Chondrocyte (in vitro differentiated cells): ENCODE measurements around the gene PIERCE2. TPM values are rescaled to one million over a fixed set of nuclear protein-coding genes. Genes with fewer than 3 reads are reported as not detected.

Experiments used
- DNase-seq: peaks from one replicate; pipeline ENCODE4 v3.0.0; 2021; ENCODE audit warnings: mixed read lengths, low spot score
- H3K27ac Mint-ChIP-seq: one replicate; pipeline ENCODE4 v1.8.0; 2021; ENCODE audit warnings: mild to moderate bottlenecking, moderate library complexity, mixed read lengths; ENCODE audit not compliant: unreplicated experiment
- H3K27me3 Mint-ChIP-seq: 2 replicates; pipeline ENCODE4 v1.8.0; 2021; ENCODE audit warnings: low read depth, mixed read lengths
- H3K36me3 Mint-ChIP-seq: 2 replicates; pipeline ENCODE4 v1.8.0; 2021; ENCODE audit warnings: low read depth, mixed read lengths
- H3K4me1 Mint-ChIP-seq: 2 replicates; pipeline ENCODE4 v1.8.0; 2021; ENCODE audit warnings: low read depth, mild to moderate bottlenecking, mixed read lengths
- H3K4me3 Mint-ChIP-seq: one replicate; pipeline ENCODE4 v1.8.0; 2021; ENCODE audit warnings: mild to moderate bottlenecking, moderate library complexity, mixed read lengths; ENCODE audit not compliant: unreplicated experiment
- H3K9me3 Mint-ChIP-seq: 2 replicates; pipeline ENCODE4 v1.8.0; 2021; ENCODE audit warnings: low read depth, mixed read lengths
- long read RNA-seq: library from polyadenylated mRNA; stranded (forward); transcript quantifications from one replicate; pipeline ENCODE4 v2.0.0, GENCODE V29; 2021
- total RNA-seq: library from RNA; stranded (reverse); gene quantifications from 3 replicates; pipeline ENCODE4 v1.2.1, GENCODE V29; 2021
- TF ChIP-seq, protein P1 (sequence below): fragments of 200-600 bp; sonication (generic); IDR thresholded peaks from 2 replicates; pipeline ENCODE4 v1.5.0; 2021; ENCODE audit warnings: antibody characterized with exemption, mild to moderate bottlenecking, moderate library complexity

Gene PIERCE2, protein sequence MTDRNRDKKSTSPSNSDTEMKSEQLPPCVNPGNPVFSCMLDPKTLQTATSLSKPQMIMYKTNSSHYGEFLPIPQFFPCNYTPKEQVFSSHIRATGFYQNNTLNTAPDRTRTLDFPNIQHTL
- total RNA-seq, result 2.7 to 3.8 TPM (median 3.1 TPM) in 3 replicates
- long read RNA-seq, partial matches to known transcripts, result 0 of 2 reads
- long read RNA-seq, other reads (novel, unspliced or antisense), result 0 of 2 reads

GRCh38 chr15:55408012-55408928 lies at the start of gene PIERCE2, which contains the start of gene CCPG1:
Gene PIERCE2 (plus strand): TSS chr15:55408495. CDS start chr15:55408769, 274 bp downstream.
Gene CCPG1 (minus strand): TSS chr15:55408359. CDS start chr15:55389424, 18,935 bp downstream.
- Mint-ChIP-seq H3K27ac (peak within 1 kb of the TSS; percentile 97), H3K4me1 (peaks cover 43% of the 10 kb centered on the region), H3K4me3 (peak within 1 kb of the TSS; percentile 92), H3K36me3 (no peaks in the 10 kb centered on the region), H3K9me3 (no peaks in the 10 kb centered on the region), H3K27me3 (no peaks in the 10 kb centered on the region)
- TF ChIP-seq, protein P1, sequence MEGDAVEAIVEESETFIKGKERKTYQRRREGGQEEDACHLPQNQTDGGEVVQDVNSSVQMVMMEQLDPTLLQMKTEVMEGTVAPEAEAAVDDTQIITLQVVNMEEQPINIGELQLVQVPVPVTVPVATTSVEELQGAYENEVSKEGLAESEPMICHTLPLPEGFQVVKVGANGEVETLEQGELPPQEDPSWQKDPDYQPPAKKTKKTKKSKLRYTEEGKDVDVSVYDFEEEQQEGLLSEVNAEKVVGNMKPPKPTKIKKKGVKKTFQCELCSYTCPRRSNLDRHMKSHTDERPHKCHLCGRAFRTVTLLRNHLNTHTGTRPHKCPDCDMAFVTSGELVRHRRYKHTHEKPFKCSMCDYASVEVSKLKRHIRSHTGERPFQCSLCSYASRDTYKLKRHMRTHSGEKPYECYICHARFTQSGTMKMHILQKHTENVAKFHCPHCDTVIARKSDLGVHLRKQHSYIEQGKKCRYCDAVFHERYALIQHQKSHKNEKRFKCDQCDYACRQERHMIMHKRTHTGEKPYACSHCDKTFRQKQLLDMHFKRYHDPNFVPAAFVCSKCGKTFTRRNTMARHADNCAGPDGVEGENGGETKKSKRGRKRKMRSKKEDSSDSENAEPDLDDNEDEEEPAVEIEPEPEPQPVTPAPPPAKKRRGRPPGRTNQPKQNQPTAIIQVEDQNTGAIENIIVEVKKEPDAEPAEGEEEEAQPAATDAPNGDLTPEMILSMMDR, result peak; percentile 83
- DNase-seq, result peak; percentile 97

GRCh38 chr15:55360256-55360655 lies 48.0 kb upstream of the PIERCE2 start:
- Mint-ChIP-seq H3K27ac (peak overlapping the region; percentile 36), H3K9me3 (no peaks in the 10 kb centered on the region), H3K27me3 (no peaks in the 10 kb centered on the region), H3K4me1 (peaks cover 12% of the 10 kb centered on the region), H3K36me3 (peaks cover 31% of the 10 kb centered on the region), H3K4me3 (no peak overlapping the region)
- TF ChIP-seq, protein P1, result no peak
- DNase-seq, result no peak

- Mint-ChIP-seq H3K4me1 (peaks cover 12% of the 10 kb centered on the region), H3K4me3 (no peak overlapping the region), H3K9me3 (no peaks in the 10 kb centered on the region), H3K27ac (no peak overlapping the region), H3K27me3 (no peaks in the 10 kb centered on the region), H3K36me3 (peaks cover 30% of the 10 kb centered on the region)
- DNase-seq, result no peak
- TF ChIP-seq, protein P1, result no peak
These were observed 47.2 kb upstream of the PIERCE2 start for GRCh38 chr15:55361048-55361447.

DNA sequence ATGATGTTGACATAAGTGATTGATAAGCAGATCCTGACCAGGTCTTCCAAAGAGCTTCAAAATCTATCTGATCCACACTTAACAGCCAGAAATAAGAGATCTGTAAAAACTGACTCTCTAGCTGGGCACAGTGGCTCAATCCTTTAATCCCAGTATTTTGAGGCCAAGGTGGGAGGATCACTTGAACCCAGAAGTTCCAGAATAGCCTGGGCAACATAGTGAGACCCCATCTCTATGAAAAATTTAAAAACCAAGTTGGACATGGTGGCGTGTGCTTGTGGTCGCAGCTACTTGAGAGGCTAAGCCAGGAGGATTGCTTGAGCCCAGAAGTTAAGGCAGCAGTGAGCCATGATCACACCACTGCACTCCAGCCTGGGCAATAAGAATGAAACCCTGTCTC lies 45.7 kb upstream of the PIERCE2 start:
- H3K27ac Mint-ChIP-seq, result no peak overlapping the region
- no peaks in the 10 kb centered on the region for H3K9me3 Mint-ChIP-seq
- H3K4me1 Mint-ChIP-seq, result peaks cover 12% of the 10 kb centered on the region
- peaks cover 23% of the 10 kb centered on the region for H3K36me3 Mint-ChIP-seq
- H3K27me3 Mint-ChIP-seq, result no peaks in the 10 kb centered on the region
- TF ChIP-seq, protein P1, result no peak
- H3K4me3 Mint-ChIP-seq, result no peak overlapping the region
- DNase-seq, result no peak

GRCh38 chr15:55366981-55367380 lies 41.3 kb upstream of the PIERCE2 start:
- Mint-ChIP-seq H3K27me3 (no peaks in the 10 kb centered on the region), H3K4me1 (no peaks in the 10 kb centered on the region), H3K36me3 (peaks cover 23% of the 10 kb centered on the region), H3K27ac (no peak overlapping the region), H3K4me3 (no peak overlapping the region), H3K9me3 (no peaks in the 10 kb centered on the region)
- no peak for DNase-seq
- TF ChIP-seq, protein P1, result no peak
